H9 (cell line): ENCODE measurements around the gene CASK. TPM values are rescaled to one million over a fixed set of nuclear protein-coding genes. Genes with fewer than 3 reads are reported as not detected.

ENCODE experiments used
- DNase-seq: peaks from one replicate; pipeline ENCODE4 v3.0.0-alpha.2; 2017
- H2AFZ ChIP-seq: one replicate; pipeline ENCODE4 v1.6.1; 2013; ENCODE audit warnings: mild to moderate bottlenecking, low read length, control low read depth, moderate library complexity
- H2AK5ac ChIP-seq: 2 replicates; pipeline ENCODE4 v1.6.1; 2013; ENCODE audit warnings: low read length, control low read depth, mixed read lengths; ENCODE audit not compliant: insufficient read length
- H2BK120ac ChIP-seq: one replicate; pipeline ENCODE4 v1.6.1; 2013; ENCODE audit warnings: low read depth, mild to moderate bottlenecking, low read length, control low read depth, inconsistent platforms; ENCODE audit not compliant: poor library complexity, severe bottlenecking
- H2BK12ac ChIP-seq: 2 replicates; pipeline ENCODE4 v1.6.1; 2013; ENCODE audit warnings: low read length, control low read depth, mixed read lengths, low read depth; ENCODE audit not compliant: insufficient read length
- H2BK15ac ChIP-seq: 2 replicates; pipeline ENCODE4 v1.6.1; 2013; ENCODE audit warnings: low read depth, low read length, control low read depth
- H2BK20ac ChIP-seq: one replicate; pipeline ENCODE4 v1.6.1; 2013; ENCODE audit warnings: low read depth, mild to moderate bottlenecking, low read length, control low read depth, inconsistent platforms; ENCODE audit not compliant: poor library complexity, severe bottlenecking
- H2BK5ac ChIP-seq: 2 replicates; pipeline ENCODE4 v1.6.1; 2013; ENCODE audit warnings: low read length, control low read depth, mixed read lengths; ENCODE audit not compliant: insufficient read length
- H3K14ac ChIP-seq: 2 replicates; pipeline ENCODE4 v1.6.1; 2013; ENCODE audit warnings: low read length, control low read depth; ENCODE audit not compliant: insufficient read depth
- H3K18ac ChIP-seq: 2 replicates; pipeline ENCODE4 v1.6.1; 2013; ENCODE audit warnings: low read depth, mild to moderate bottlenecking, mixed read lengths, low read length, control low read depth; ENCODE audit not compliant: insufficient read length
- H3K23ac ChIP-seq: 2 replicates; pipeline ENCODE4 v1.6.1; 2013; ENCODE audit warnings: low read length, control low read depth, mixed read lengths, low read depth; ENCODE audit not compliant: insufficient read length
- H3K23me2 ChIP-seq: 2 replicates; pipeline ENCODE4 v1.6.1; 2013; ENCODE audit warnings: low read depth, mild to moderate bottlenecking, mixed read lengths, low read length, control low read depth; ENCODE audit not compliant: insufficient read length, poor library complexity, severe bottlenecking
- H3K27ac ChIP-seq: 2 replicates; pipeline ENCODE4 v1.5.1; 2013; ENCODE audit warnings: low read length, control low read depth, mixed read lengths, low read depth; ENCODE audit not compliant: insufficient read length
- H3K27me3 ChIP-seq: 2 replicates; pipeline ENCODE4 v1.6.1; 2013; ENCODE audit warnings: low read length, control low read depth, inconsistent platforms; ENCODE audit not compliant: insufficient read depth
- H3K4ac ChIP-seq: 2 replicates; pipeline ENCODE4 v1.6.1; 2013; ENCODE audit warnings: low read depth, mild to moderate bottlenecking, control low read depth, inconsistent platforms, low read length, moderate library complexity
- H3K4me1 ChIP-seq: 2 replicates; pipeline ENCODE4 v1.6.1; 2013; ENCODE audit warnings: low read length, control low read depth, inconsistent platforms; ENCODE audit not compliant: insufficient read depth
- H3K4me2 ChIP-seq: 2 replicates; pipeline ENCODE4 v1.6.1; 2013; ENCODE audit warnings: low read length, control low read depth, mixed read lengths; ENCODE audit not compliant: insufficient read length, insufficient read depth
- H3K56ac ChIP-seq: 2 replicates; pipeline ENCODE4 v1.6.1; 2013; ENCODE audit warnings: low read depth, mild to moderate bottlenecking, mixed read lengths, low read length, control low read depth; ENCODE audit not compliant: insufficient read length
- H3K79me1 ChIP-seq: 2 replicates; pipeline ENCODE4 v1.6.1; 2013; ENCODE audit warnings: low read depth, mild to moderate bottlenecking, moderate library complexity, low read length, control low read depth, inconsistent platforms; ENCODE audit not compliant: insufficient read depth, poor library complexity, severe bottlenecking
- H3K79me2 ChIP-seq: 2 replicates; pipeline ENCODE4 v1.6.1; 2013; ENCODE audit warnings: low read length, control low read depth, inconsistent platforms; ENCODE audit not compliant: insufficient read depth
- H3K9ac ChIP-seq: 2 replicates; pipeline ENCODE4 v1.6.1; 2013; ENCODE audit warnings: low read length, control low read depth, mixed read lengths; ENCODE audit not compliant: insufficient read length; ENCODE audit errors: extremely low read depth
- H3K9me3 ChIP-seq: one replicate; pipeline ENCODE4 v1.6.1; 2013; ENCODE audit warnings: low read depth, low read length, inconsistent platforms; ENCODE audit not compliant: control insufficient read depth
- H3T11ph ChIP-seq: one replicate; pipeline ENCODE4 v1.6.1; 2013; ENCODE audit warnings: mild to moderate bottlenecking, low read length, control low read depth, inconsistent platforms
- H4K20me1 ChIP-seq: one replicate; pipeline ENCODE4 v1.6.1; 2013; ENCODE audit not compliant: control insufficient read depth, insufficient read length, insufficient read depth
- H4K5ac ChIP-seq: 2 replicates; pipeline ENCODE4 v1.6.1; 2013; ENCODE audit warnings: low read depth, mild to moderate bottlenecking, mixed read lengths, low read length, control low read depth; ENCODE audit not compliant: insufficient read length
- H4K8ac ChIP-seq: replicated peaks from 2 replicates; pipeline ENCODE4 v1.6.1; 2013; ENCODE audit warnings: low read length, control low read depth, mixed read lengths, low read depth; ENCODE audit not compliant: insufficient read length
- H4K91ac ChIP-seq: 2 replicates; pipeline ENCODE4 v1.6.1; 2013; ENCODE audit warnings: low read depth, mild to moderate bottlenecking, moderate library complexity, mixed read lengths, low read length, control low read depth; ENCODE audit not compliant: insufficient read length
- H3K27ac Mint-ChIP-seq, 3 experiments: 2 replicates in 2 of 3; 3 replicates in 1 of 3; pipeline ENCODE4 v1.8.0; 2020 to 2021; ENCODE audit warnings: mixed read lengths in 3 of 3, mild to moderate bottlenecking in 1 of 3, moderate library complexity in 1 of 3
- H3K27me3 Mint-ChIP-seq: 2 replicates; pipeline ENCODE4 v1.8.0; 2021; ENCODE audit warnings: low read depth, mild to moderate bottlenecking, moderate library complexity, mixed read lengths
- H3K36me3 Mint-ChIP-seq, 3 experiments: 2 replicates in 2 of 3; 3 replicates in 1 of 3; pipeline ENCODE4 v1.8.0; 2020 to 2021; ENCODE audit warnings: low read depth in 3 of 3, mixed read lengths in 3 of 3; ENCODE audit not compliant: insufficient read depth in 1 of 3
- H3K4me1 Mint-ChIP-seq, 2 experiments: 2 replicates each; pipeline ENCODE4 v1.8.0; 2020; ENCODE audit warnings: mixed read lengths in 2 of 2
- H3K4me3 Mint-ChIP-seq, 2 experiments: 2 replicates in 1 of 2; 3 replicates in 1 of 2; pipeline ENCODE4 v1.8.0; 2020 to 2021; ENCODE audit warnings: mild to moderate bottlenecking in 2 of 2, mixed read lengths in 2 of 2, moderate library complexity in 1 of 2
- H3K9me3 Mint-ChIP-seq, 2 experiments: 2 replicates in 1 of 2; 3 replicates in 1 of 2; pipeline ENCODE4 v1.8.0; 2020; ENCODE audit warnings: mild to moderate bottlenecking in 2 of 2, mixed read lengths in 2 of 2, moderate library complexity in 1 of 2
- CTCF ChIP-seq: fragments of 200-600 bp; sonication (generic); conservative IDR thresholded peaks from 3 replicates; pipeline ENCODE4 v1.8.0; 2021; ENCODE audit warnings: antibody characterized with exemption, mild to moderate bottlenecking
- WGBS: extraction: QIAGEN DNeasy Blood & Tissue Kit; methylation state at CpG from one replicate; pipeline ENCODE4 v1.1.7; 2013; ENCODE audit warnings: missing lambda C conversion rate, low lambda C conversion rate, mixed read lengths; ENCODE audit not compliant: insufficient read length; ENCODE audit errors: extremely low coverage; 5-methylcytosine and 5-hydroxymethylcytosine counted together
- total RNA-seq: library from RNA; stranded (reverse); gene quantifications from 2 replicates; pipeline ENCODE4 v1.2.1, GENCODE V29; 2021

Gene CASK
- total RNA-seq, 1 experiment from 2014 or later: 44.1 TPM

DNA sequence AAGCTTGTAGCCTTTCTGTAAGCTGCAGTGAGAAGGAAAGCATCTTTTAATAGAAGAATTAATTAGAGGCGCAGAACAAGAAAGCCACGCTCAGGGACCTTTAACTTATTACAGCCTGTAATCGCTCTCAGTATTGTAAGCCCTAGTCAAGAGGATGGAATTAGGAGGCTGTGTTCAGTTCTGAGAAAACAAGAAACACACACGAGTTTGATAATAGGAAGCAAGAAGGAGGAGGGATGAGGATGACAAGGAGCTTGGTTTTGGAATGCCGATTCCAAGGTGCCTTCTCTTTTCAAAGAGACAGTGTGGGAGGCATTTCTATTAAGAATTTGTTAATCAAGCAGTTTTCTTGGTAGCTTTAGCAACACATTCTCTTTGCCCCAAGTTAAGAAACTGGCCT lies 406.9 kb downstream of the CASK start:
- no peak overlapping the region for H3K23ac ChIP-seq
- H4K8ac ChIP-seq: no peak overlapping the region
- H3K23me2 ChIP-seq: no peaks in the 10 kb centered on the region
- H3K9me3 Mint-ChIP-seq: peaks cover 40 to 63% of the 10 kb centered on the region in 2 experiments
- no peak overlapping the region for H2BK15ac ChIP-seq
- no peaks in the 10 kb centered on the region for H3K79me2 ChIP-seq
- no peak overlapping the region for H3K56ac ChIP-seq
- no peaks in the 10 kb centered on the region for H3K27me3 ChIP-seq
- H3K9me3 ChIP-seq: no peaks in the 10 kb centered on the region
- H4K20me1 ChIP-seq: no peaks in the 10 kb centered on the region
- no CpG with 5 or more reads among the region's 5 CpGs for WGBS
- H3K14ac ChIP-seq: no peak overlapping the region
- DNase-seq: no peak
- H3K27ac Mint-ChIP-seq: peak overlapping the region in 1 of 3 experiments; percentile 44; a peak in 1 of 7 replicates
- no peak overlapping the region for H2AK5ac ChIP-seq
- no peak overlapping the region for H3K9ac ChIP-seq
- no peak overlapping the region for H4K91ac ChIP-seq
- H3K4me3 Mint-ChIP-seq: no peak overlapping the region
- no peak overlapping the region for H2BK5ac ChIP-seq
- no peak overlapping the region for H2BK20ac ChIP-seq
- H2AFZ ChIP-seq: no peak overlapping the region
- no peaks in the 10 kb centered on the region for H3K27me3 Mint-ChIP-seq
- TF ChIP-seq CTCF: no peak
- H3K36me3 Mint-ChIP-seq: peaks cover 5 to 13% (median 5%) of the 10 kb centered on the region in 3 experiments; a peak in 6 of 7 replicates
- H3K4me2 ChIP-seq: no peak overlapping the region
- no peak overlapping the region for H4K5ac ChIP-seq
- H2BK12ac ChIP-seq: no peak overlapping the region
- H3K4me1 Mint-ChIP-seq: peaks cover 20 to 41% of the 10 kb centered on the region in 2 experiments
- H3K4me1 ChIP-seq: peaks cover 3% of the 10 kb centered on the region; the same call in 1 of the 2 replicates
- no peak overlapping the region for H2BK120ac ChIP-seq
- no peak overlapping the region for H3T11ph ChIP-seq
- H3K27ac ChIP-seq: no peak overlapping the region
- H3K18ac ChIP-seq: no peak overlapping the region
- no peaks in the 10 kb centered on the region for H3K79me1 ChIP-seq
- no peak overlapping the region for H3K4ac ChIP-seq
